HG03558 (cell line): Measurements from ENCODE around the gene RAD51B.

ENCODE experiments used
- ATAC-seq: cut with Tn5 transposase; IDR thresholded peaks from one replicate; pipeline ENCODE4 v1.9.1; 2021; ENCODE audit warnings: moderate number of reproducible peaks; ENCODE audit not compliant: unreplicated experiment; ENCODE audit errors: extremely low read depth

The RAD51B gene

DNA sequence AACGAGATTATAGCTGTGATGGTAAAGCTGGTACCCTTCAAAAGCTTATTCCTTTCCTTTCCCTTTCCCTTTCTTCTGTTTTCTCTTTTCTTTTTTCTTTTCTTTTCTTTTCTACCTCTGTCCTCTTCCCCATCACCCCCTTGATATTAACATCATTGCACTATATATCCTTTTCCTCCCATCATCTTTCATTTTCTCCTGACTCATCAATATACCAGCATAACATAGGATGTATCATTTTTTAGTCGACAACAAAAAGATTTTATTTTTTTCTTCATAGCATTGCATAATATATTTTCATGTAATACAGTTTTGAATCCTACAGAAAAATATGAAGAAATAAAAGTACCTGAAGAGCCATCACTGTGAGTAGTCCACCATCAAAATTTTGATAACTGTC, 230.6 kb downstream of the RAD51B start:
- ATAC-seq = no peak

DNA sequence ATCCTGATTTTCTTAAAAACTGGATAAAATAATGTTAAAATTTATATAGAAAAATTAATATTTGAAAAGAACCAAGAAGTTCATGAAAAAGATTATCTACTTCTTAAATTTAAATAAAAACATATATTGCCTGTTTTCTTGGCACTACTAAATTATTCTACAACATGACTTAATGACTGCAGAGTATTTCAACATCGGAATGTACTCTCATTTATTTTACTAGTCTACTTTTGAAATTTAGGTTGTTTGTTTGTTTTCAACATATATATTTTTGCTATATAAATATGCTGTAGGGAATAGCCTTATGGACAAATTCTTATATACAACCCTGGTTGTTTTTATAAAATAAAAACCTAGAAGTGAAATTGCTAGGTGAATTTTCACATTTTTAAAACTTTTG, 231.6 kb downstream of the RAD51B start:
- no peak for ATAC-seq

DNA sequence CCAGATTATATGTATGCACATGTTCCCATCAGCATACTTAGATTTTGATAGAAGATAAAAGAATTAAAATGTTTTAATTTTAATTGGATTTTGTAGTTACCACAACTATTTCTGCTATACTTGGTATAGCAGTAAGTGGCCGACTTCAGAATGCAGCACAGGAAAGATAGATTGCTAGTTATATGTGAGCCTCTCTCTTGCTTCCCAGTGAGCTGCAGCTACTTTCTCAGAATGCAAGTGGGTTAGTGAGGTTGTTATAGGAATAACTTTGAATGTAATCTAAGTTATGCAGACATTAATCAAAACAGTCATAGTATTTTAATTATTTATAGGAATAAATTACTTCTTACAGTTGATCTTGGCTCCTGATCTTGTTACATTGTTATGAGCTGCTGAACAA, 240.6 kb downstream of the RAD51B start:
- ATAC-seq = no peak

DNA sequence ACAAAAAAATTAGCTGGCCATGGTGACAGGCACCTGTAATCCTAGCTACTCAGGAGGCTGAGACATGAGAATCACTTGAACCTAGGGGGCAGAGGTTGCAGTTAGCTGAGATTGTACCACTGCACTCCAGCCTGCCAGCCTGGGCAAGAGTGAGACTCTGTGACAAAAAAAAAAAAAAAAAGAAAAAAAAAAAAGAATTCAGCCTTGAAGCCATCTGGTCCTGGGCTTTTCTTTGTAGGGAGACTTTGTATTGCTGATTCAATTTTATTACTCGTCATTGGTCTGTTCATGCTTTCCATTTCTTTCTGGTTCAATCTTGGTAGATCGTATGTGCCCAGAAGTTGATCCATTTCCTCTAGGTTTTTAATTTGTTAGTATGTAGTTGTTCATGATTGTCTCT, 243.1 kb downstream of the RAD51B start:
- no peak for ATAC-seq

DNA sequence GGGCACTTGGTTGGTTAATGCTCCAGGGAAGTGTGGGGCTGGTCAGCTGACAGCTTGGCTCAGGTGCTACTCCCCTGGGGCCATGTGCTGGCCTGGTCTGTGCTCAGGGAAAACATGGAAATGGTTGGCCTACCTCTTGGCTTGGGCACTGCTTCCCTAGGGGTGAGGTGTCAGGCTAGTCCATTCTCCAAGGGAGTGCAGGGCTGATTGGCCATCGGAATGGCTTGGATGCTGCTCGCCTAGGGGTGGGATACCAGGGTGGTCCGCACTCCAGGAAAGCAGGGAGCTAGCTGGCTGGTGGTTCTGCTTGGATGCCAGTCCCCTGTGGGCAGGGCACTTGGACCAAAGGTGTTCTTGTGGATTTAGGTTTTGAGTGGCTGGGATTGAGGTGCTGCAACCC, 245.7 kb downstream of the RAD51B start:
- ATAC-seq = no peak

DNA sequence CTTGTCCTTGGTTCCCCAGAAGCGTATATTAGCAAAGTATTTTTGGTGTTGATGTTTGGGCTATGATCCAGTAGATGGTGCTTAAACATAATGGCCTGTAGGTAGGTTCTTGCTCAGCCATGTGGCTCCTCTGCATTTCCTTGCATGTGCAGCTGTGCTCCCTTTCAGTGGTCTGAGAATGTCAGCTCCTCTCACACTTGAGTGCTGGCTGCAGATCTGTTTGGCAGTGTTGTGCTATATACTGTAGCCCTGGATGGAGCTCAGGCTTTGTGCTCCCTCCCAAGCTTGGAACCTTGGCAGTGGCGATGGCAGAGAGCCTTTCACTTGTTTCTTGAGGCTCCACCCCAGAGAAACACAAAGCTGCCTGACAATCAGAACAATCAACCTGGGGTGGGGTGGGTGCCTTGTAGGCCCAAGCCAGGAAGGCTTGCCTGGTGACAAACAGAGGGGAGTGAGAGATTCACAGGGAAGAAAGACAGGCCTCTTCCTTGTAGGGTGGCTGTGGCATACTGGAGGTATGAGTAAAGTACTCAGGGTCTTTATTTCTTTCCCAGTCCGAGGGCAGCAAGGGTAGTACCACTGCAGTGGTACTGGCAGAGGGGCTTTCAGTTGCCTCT, 255.3 kb downstream of the RAD51B start:
- ATAC-seq = no peak

DNA sequence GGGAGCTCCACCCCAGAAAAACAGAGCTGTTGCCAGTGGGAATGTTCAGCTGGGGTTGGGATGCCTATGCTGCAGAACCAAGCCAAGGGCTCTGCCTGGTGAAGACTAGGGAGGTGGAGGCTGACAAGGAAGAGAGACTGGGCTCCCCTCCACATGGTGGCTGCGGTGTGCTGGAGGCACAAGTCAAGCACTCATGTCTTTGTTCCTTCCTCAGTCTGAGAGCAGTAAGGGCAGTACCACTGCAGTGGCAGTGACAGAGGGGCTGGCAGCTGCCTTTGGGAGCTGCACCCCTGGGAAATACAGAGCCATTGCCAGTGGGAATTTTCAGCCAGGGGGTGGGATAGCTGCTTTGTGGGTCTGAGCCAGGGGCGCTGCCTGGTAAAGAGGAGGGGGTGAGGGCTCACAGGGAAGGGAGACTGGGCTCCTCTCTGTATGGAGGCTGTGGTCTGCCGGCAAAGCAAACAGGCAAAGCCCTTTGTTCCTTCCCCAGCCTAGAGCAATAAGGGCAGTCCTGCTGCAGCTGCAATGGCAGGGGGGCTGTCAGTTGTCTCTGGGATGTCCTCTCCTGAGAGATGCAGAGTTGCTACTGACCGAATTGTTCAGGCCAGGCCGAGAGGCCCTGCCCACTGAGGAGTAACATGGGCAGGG, 255.9 kb downstream of the RAD51B start:
- ATAC-seq = no peak

DNA sequence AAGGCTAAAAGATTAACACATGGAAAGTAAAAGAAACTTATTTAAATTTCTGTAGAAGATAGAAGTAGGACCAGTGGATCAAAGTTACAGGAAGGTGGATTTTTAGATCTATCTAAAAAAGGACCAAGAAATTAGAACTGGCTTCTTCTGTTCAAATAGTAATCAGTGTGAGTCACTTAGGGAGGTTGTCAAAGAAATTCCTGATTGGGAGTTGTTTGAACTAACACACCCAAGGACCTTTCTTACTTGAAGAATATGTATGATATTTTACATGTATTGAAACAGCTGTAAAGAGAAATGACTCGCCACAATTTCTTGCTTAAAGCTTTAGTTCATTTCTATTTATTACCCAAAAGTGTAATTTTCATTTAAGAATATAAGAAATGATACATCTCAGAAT, 256.9 kb downstream of the RAD51B start:
- ATAC-seq = no peak

DNA sequence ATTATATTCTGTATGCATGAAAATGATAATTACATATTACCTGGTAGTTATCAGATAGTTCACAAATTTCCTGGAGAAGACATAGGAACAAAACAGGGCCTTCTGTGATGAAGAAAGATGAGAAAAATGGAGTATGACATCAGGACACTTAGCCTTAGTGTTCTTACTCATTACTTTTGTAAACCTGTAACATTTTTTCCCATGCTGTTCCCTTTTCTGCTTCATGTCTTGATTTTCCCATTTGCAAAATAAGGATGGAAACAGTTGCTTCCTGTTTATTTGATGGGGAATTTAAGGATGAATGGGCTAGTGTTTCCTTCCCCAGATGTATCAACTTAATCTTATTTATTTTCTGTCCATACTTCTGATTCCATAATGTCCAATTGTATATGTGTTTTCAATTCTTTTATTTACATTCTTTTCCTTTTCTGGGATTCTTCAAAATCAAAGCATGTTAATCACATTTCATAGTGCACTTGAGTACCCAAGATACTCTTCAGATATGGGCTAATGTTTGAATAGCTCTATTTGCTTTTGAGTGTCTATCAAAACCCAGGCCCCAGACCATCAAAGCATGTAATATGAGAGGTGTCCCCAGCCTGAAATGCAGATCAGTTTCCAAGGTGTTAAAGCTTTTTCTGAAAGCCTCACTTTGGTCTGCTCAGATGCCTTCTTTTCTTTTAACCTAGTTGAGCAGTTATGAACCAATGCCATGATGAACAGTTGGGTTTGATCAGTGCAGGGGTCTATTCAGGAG, 260.5 kb downstream of the RAD51B start:
- no peak for ATAC-seq

DNA sequence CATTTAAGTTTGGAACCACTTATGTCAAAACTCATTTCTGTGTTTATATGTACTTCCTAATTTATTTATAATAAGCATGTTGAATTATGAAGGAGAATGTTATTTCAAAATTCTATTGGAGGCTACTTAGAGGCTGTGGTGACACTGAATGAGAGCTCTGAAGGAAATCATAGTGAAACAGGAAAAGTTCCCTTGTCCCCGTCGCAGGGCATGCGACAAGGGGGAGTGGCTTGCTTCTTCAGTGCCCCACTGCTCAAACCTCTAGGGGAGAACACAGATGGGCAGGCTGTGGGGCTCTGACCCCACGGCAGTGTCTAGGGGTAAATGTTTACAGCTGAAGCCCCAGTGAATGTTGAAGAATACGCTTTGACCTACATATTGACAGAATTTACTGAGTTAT, 261.9 kb downstream of the RAD51B start:
- ATAC-seq = no peak

DNA sequence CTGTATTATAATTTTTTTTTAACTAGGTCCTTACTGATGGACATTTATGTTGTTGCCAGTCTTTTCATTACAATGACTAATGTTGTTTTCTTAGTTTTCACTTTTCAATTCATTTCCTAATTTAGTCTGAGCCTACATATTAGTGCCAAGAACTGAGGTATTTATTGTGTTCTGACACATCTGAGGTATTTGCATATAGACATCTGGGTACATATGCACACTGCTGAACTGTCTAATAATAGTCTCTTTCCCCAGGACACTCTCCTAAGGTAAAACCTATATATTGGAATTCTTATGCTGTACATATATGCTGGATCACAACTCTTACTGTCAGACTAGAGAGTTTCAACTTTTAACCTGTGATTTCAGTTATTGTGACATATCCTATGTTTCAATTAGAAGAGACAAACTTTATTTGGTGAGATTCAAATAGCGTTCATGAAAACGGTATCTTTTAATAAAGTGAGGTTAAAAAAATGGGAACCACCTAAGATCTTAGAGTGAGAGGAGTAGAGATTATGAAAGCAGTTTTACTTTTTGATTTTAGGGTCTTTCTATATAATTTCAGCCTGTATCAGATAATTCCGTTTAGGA, 263.2 kb downstream of the RAD51B start:
- no peak for ATAC-seq

DNA sequence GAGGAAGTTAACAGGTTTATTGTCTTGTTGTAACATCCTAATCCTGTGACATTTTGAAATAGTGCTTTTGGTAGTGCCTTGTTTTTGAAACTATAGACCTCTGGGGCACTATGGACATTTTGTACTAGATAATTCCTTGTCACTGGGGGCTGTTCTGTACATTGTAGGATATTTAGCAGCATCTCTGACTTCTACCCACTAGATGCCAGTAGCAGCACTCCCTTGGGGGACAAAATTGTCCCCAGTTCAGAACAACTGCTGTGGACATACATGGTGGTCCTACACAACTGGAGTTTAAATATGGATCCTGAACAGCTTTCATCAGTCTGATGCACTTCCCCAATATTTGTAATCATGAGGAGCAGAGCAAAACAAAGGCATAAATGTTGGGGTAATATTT, 264.7 kb downstream of the RAD51B start:
- ATAC-seq = no peak

DNA sequence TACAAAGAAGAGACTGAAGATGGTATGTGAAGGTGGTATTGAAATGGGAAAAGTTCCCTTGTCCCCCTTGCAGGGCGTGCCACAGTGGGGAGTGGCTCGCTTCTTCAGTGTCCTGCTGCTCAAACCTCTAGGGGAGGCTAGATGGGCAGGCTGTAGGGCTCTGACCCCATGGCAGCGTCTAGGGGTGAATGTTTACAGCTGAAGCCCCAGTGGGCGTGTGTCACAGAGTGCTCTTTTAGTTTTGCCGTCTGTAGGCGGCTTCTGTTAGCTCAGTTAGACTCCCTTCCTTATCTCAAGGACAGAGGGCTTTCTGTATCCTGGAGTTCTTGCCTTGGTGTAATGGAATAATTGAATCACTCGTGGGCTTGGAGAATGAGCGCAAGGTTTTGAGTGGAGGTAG, 266.2 kb downstream of the RAD51B start:
- no peak for ATAC-seq

DNA sequence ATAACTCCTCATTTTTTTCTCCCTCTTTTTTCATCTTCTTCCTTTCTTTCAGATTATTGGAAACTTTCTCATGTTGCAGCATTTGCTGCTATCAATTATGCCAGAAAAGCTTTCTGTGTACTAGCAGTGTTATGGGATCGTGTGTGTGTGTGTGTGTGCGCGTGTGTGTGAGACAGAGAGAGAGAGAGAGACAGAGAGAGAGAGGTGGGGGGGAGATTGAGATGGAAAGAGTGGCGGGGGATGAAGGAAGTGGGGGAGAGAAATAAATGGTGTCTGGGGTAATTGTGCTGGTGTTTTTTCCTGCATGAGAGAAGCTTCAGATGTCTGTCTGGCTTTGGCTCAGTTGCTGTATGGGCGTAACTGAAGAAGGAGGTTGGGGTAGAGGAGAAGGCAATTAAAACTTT, 268.9 kb downstream of the RAD51B start:
- ATAC-seq = no peak

DNA sequence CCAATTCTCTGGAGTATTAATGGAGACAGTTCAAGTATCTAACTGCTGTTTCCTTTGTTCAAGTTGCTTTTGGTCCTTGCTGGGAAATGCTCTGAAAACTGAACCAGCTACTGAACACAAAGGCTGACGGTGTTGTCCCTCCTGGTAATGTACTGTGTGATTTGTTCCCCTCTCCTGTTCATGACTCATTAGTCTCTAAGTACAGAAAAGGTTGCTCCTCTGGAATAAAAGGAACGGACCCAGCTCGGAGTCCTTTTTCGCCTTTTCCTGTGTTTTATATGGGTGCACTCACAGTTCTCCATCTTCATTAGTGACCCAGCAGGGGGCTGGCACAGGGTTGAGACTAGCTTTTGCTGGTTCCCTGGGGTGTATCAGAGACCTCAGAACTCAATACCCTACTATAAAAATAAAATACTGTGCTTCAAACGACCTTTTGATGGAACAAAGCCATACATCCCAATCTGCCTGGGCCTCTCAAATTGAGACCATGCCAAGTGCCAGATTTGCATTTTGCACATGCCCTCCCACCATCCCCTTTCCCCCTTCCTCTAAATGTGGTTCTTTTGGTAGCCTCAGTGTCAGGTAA, 269.7 kb downstream of the RAD51B start:
- no peak for ATAC-seq

DNA sequence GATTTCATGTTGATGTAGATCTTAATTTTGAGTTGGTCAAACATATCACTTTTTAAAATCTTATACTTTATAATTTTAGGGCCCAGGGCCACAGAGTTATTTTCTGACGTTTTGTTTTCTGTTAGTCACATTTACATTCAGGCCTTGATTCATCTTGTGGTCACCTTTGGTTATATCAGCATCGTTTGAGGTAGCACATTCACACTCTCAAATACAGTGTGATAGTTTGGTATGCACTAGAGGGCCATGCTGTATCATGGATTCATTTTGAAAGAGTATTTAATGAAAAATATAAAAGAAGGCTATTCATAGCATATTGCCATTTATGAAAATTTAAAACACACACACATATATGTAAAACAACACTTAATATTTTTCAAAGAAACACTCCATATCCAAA, 274.6 kb downstream of the RAD51B start:
- ATAC-seq = no peak

DNA sequence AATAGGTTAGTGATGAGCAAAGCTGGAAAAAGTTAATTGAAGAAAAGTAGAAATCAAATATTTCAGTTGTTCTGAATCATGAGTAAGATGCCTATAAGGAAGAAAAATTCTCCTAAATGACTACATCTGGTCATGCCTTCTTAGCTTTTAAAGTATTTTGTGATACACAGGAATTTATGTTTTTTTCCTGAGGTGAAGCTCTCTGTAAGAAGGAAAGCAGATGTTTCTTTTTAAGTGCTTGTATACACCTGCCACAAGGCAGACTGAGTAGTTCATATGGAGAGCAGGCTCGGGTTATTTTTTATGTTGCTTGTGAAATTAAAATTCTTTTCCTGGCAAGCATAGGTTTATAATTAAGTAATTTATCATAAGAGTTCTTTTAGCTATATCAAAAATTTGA, 275.2 kb downstream of the RAD51B start:
- no peak for ATAC-seq

DNA sequence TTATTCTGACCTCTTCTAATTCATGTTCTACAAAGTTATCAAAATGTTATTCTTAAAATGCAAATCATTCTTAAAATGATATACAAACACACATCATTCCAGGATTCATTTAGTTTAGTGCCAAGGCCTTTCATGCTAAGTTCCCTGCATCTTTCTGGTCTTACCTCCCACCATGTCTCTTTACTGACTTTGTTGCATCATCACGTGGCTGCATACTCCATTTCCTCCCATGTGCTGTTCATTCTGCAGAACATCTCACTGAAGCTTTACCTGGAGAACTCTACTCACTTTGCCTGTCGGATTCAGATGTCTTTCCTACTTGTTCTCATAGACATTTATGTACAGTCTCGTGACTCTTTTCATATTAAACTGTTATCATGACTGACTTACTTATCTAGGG, 278.1 kb downstream of the RAD51B start:
- no peak for ATAC-seq

DNA sequence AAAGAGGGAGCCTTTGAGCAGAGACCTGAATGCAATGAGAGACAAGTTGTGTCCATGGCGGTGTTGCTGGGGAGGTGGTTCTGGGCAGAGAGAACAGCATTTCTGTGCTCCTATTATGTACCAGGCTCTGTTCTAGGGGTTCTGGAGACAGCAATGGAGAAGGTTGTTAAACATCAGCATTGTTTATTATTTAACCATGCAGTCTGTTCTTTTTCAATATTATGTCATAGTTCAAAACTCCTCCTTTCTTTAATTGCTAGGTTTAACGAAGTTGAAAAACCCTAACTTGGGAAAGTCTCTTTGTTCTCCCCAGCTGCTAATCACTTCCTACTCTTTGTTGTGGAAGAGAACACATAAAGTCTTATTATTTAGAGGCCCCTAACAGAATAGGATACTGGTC, 279.3 kb downstream of the RAD51B start:
- ATAC-seq = no peak

DNA sequence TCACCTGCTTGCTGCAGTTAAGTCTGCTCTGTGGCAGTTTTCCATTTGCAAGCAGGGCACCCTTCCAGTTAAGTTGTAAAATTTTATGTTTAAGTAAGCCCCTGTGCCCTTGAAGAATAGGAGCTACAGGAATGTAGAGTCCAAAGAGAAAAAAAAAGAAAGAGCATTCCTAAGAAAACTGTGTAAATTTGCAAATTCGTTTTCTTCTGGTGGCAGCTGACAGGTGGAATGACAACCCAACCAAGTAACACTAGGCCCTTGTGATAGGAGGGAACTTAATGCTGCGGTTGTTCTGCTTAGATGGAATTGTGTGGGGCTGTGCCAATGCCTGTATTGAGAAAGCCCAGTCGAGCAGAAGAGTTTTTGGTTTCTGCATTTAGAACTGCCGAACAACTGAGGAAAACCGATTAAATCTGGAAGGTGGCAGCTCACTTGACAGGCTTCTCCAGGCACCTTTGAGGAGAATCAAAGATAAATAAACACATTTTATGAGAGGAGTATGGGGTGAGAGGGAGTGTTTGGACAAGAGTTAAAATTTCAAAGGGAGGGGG, 280.0 kb downstream of the RAD51B start:
- no peak for ATAC-seq
